Medulla oblongata (tissue), 1 donor: Measurements from ENCODE around the gene PGGHG.
"Not testable (repeated sequence)": the region's sequence is repeated elsewhere in the genome, so short reads cannot be mapped to it uniquely, and the experiment has no call there.

ENCODE experiments used
- DNase-seq: peaks from one replicate; pipeline ENCODE4 v3.0.0-alpha.2; 2015; ENCODE audit errors: extremely low spot score

Gene PGGHG

DNA sequence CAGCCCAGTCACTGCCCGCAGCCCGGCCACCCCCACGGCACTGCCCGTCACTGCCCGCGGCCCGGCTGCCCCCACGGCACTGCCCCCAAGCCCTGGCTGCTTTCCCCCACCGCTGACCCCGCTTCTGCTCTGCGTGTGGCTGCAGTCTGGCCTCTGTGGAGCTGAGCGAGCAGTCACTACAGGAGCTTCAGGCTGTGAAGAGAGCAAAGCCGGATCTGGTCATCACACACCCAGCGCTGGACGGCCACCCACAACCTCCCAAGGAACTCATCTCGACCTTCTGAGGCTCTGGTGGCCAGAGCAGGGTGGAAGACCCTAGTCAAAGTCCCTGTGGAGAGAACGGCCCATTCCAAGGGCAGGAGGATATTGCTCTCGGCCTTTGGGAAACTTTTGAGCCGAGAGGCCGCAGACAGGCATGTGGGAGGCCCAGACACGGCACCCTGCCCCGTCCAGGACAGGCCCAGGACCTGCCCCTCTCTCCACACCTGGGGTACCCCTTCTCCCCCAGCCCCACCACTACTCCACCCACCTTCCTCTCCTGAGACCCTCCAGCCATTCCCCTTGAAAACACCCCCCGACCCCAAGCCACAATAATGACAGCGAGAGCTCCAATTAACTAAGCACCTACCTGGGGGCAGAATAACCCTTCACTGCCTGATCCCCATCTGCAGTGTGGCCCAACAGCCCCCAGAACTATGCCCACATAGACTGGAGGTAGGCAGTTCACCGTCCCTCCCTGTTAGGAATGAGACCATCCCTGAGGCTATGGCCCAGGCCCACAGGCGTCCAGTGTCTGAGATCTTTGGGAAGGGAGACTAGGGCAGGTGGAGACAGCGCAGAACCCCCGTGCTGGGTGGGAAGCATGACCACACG, 3.7 kb upstream of the PGGHG start:
- no peak for DNase-seq

DNA sequence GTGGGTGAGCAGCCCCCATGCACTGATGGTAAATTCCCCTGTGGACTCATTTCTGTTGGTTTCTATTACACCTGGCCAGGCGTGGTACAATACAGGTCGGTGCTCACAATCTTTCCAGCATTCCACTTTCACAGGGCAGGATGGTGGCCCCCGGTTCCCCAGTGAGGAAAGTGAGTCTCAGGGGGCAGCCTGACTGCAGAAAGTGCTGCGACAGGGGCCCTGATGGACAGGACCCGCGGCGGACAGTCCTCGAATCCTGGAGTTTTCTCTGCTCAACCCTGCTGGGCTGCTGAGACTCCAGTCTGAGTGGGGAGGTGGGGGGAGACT, 3.1 kb upstream of the PGGHG start:
- no peak for DNase-seq

DNA sequence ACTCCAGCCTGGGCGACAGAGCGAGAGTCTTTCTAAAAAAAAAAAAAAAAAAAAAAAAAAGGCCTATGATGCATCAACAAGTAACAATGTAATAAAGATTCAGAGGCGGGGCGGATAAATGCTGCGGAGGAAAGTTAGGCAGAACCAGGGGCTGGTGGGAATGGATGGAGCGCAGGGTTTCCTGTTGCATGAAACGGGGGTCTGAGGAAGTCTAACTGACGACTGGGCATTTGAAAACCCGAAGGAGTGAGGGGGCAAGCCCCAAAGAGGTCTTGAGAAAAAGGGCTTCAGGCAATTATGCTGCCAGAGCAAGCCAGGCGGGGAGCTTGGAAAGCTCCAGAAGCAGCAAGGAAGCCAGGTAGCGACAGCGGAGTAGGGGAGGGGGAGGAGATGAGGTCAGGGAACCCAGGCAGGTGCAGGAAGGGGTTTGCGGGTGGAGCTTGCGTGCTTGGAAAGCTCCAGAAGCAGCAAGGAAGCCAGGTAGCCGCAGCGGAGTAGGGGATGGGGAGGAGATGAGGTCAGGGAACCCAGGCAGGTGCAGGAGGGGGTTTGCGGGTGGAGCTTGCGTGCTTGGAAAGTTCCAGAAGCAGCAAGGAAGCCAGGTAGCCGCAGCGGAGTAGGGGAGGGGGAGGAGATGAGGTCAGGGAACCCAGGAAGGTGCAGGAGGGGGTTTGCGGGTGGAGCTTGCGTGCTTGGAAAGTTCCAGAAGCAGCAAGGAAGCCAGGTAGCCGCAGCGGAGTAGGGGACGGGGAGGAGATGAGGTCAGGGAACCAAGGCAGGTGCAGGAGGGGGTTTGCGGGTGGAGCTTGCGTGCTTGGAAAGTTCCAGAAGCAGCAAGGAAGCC, 1.7 kb upstream of the PGGHG start:
- not testable (repeated sequence) for DNase-seq

DNA sequence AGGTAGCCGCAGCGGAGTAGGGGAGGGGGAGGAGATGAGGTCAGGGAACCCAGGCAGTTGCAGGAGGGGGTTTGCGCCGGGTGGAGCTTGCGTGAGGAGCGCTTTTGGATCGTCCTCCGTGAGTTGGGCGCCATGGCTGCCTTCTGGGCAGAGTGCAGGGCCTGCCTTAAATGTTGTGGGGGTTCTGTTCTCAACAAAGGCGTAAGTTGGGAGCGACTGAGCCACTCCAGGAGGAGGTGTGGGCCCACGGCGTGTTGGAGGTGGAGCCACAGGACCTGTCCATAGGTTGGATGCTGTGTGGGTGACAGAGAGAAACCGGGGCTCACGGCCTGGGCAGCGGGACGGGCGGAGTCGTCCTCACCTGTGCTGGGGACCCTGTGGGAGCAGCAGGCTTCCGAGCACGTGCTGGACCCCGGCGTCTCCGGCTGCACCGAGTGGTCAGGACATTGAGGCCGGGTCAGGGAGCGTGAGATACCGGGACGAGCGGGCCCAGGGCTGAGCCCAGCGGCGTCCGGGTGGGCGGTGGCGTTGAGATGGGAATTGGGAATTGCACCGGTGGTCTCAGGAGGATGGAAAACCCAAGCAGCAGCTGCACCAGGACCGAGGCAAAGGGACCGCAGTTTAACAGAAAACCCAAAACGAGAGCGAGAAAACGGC, 977 bp upstream of the PGGHG start:
- no peak for DNase-seq

DNA sequence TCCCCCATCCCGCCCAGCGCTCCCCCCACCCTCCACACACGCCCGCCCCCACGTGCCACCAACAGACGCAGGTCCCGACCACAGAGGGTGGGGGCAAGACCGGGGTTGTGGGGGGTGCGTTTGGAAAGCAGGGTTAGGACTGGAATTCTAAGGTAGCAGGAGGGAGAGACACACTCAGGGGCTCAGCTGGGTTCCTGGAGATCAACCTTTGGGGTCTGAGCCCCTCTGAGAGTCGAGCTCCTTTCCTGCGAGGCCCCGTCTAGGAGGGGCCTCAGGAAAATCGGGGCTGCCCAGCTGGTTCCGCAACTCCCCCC, 429 bp downstream of the PGGHG start:
- no peak for DNase-seq

DNA sequence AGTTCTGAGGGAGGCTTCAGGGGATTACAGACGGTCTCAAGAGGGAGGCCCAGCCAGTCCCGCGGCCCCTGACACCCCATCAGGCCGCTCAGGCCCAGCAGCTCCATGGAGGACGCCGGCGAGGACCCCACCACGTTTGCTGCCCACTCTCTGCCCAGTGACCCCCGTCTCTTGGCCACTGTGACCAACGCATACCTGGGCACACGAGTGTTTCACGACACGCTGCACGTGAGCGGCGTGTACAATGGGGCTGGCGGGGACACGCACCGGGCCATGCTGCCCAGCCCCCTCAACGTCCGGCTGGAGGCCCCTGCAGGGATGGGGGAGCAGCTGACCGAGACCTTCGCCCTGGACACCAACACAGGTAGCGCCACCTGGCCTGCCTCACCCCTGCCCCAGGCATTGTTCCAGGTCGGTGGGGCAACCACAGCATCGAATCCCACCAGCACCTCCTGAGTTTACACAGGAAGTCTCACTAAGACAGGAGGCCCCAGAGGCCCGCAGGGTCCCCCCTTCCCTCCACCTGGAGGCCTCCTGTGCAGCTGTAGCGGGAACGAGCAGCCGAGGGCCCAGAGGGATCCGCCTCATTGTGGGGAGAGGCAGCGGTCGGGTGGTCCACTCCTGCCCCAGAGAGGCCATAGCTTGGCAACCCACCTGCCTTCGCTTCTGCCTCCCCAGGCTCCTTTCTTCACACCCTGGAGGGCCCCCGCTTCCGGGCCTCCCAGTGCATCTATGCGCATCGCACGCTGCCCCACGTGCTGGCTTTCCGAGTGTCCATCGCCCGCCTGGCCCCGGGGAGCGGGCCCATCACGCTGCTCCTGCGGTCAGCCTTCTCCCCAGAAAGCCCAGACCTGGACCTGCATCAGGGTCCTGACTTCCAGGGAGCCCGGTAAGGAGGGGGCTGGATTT, 1.0 kb downstream of the PGGHG start:
- DNase-seq = no peak

DNA sequence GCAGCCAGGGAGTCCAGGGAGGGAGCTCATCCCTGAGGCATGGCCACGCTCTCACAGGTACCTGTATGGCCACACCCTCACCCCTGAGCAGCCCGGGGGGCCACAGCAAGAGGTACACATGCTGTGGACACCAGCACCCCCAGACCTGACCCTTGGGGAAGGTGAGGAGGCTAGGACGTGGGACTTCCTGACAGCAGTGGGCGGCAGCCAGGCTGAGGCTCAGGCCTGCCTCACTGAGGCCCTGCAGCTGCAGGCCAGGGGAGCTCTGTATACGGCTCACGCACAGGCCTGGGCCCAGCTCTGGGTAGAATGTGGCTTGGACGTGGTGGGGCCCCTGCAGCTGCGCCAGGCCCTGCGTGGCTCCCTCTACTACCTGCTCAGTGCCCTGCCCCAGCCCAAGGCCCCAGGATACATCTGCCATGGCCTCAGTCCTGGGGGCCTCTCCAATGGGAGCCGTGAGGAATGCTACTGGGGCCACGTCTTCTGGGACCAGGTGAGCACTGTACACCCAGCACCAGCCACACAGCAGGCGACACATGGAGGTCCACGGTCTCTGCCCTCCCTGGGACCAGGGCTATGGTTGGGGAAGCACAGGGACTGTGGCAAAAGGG, 1.8 kb downstream of the PGGHG start:
- no peak for DNase-seq

DNA sequence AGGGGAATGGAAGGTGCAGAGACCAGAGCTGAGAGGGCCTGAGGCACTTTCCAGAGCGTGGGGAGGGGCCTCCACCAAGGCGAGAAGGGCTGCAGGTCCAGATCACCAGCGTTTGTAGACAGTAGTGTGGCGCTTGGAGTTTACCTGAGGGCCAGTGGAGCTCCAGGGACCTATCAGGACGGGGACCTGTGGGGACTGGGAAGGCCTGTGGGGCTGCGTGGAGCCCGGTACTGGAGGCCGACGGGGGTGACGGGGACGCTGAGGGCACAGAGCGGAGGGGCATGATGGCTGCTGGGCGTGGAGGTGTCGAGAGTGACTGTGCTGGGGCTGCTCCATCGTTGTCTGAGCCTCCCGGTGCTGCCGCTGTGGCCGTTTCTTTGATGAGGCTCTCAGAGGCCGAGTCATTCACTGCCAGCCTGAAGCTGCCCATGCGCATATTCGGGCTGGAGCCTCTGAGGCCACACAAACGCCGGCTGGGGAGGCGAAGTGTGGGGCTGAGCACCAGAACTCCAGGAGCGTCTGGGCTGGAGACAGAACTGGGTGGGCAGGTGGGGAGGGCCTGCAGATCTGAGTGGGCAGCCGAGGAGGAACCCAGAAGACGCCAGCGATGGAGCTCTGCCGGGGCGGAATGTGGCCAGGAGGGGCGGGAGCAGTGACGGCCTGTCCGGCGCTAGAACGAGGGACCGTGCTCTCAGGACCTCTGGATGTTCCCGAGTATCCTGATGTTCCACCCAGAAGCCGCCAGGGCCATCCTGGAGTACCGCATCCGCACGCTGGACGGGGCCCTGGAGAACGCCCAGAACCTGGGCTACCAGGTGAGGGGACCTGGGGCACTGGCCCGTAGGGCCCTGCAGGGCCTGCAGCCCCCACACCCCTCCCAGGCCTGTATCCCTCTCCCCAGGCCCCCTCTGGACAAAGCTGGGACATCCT, 2.6 kb downstream of the PGGHG start:
- no peak for DNase-seq

DNA sequence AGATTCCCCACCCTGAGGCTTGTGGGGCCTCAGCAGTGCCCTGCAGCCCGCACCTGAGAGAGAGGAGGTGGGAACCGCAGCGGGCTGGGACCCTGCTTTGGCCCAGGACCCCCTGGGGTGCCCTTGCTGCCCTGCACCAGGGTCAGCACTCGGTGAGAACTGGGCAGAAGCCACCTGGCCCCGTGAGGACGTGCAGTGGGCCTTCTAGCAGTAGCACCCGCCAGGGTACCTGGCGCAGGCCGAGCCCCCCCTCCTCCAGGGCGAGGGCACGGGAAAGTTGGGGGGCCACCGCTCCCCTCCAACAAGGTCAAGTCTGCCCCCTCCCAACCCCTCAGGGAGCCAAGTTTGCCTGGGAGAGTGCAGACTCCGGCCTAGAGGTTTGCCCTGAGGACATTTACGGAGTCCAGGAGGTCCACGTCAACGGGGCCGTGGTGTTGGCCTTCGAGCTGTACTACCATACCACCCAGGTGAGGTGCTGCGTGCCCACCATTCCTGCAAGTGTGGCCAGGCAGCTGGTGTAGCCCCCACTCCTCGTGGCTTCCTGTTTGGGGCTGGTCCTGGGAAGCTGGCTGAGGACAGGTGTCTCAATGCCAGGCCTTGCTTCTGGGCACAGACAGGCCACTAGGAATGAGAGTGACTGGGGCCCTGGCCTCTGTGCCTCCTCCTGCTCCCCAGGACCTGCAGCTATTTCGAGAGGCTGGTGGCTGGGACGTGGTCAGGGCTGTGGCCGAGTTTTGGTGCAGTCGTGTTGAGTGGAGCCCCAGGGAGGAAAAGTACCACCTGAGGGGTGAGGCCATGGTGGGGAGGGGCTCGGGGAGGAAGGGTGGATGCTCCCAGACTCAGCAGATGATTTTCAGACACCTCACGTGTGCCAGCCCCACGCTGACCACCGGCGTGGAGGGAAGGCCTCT, 3.5 kb downstream of the PGGHG start:
- no peak for DNase-seq

DNA sequence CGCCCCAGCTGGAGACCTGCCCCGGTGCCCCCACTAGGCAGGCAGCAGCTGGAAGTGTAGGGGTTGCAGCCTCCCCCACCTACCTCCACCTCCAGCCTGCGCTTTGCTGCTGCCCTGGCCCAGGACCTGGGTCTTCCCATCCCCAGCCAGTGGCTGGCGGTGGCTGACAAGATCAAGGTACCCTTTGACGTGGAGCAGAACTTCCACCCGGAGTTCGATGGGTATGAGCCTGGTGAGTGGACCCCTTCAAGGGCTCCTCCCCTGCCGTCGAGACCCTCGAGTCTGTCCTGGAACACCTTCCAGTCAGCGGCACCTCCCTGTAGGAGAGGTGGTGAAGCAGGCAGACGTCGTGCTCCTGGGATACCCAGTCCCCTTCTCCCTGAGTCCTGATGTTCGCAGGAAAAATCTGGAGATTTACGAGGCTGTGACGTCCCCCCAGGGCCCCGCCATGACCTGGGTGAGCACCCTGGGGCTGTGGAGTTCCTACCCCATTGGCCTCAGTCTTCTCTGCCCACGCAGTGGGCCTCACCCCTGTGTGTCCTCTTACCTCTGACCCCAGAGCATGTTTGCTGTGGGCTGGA, 4.4 kb downstream of the PGGHG start:
- no peak for DNase-seq

DNA sequence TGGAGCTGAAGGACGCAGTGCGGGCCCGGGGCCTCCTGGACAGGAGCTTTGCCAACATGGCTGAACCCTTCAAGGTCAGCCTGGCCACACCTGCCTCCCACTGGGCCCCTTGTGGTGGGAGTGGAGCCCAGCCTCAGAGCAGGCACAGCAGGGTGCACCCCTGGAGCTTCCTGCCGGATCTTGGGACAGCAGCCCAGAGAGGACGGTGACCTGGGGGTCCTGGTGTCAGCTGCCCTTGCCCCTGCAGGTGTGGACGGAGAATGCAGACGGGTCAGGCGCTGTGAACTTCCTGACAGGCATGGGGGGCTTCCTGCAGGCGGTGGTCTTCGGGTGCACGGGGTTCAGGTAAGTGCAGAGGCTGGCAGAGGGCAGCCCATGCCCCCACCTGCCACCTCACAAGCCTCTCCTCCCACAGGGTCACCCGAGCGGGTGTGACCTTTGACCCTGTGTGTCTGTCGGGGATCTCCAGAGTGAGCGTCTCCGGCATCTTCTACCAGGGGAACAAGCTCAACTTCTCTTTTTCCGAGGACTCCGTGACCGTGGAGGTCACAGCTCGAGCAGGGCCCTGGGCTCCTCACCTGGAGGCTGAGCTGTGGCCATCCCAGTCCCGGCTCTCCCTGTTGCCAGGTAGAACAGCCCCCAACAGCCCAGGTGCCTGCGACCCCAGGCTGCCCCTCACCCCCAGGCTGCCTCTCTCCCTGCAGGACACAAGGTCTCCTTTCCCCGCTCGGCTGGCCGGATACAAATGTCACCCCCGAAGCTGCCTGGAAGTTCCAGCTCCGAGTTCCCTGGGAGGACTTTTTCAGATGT, 5.1 kb downstream of the PGGHG start:
- DNase-seq = no peak

DNA sequence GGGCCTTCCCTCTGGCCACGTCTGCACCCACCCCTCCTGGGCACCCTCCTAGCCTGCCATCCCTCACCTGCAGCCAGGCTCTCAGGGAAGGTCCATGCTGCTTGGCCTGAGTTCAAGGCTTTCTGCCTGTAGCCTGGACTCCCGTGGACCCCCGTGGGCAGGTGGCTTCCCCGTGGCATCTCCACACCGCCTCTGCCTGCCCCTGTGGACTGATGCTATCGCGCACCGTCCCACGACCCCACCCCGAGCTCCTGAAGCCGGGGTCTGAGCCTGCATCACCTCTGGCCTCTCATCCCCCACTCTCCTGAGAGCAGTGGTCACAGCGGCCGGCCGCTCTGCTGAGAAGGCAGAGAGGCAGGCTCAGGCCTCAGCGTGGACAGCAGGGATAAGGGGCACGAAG, 5.9 kb downstream of the PGGHG start:
- DNase-seq = no peak

DNA sequence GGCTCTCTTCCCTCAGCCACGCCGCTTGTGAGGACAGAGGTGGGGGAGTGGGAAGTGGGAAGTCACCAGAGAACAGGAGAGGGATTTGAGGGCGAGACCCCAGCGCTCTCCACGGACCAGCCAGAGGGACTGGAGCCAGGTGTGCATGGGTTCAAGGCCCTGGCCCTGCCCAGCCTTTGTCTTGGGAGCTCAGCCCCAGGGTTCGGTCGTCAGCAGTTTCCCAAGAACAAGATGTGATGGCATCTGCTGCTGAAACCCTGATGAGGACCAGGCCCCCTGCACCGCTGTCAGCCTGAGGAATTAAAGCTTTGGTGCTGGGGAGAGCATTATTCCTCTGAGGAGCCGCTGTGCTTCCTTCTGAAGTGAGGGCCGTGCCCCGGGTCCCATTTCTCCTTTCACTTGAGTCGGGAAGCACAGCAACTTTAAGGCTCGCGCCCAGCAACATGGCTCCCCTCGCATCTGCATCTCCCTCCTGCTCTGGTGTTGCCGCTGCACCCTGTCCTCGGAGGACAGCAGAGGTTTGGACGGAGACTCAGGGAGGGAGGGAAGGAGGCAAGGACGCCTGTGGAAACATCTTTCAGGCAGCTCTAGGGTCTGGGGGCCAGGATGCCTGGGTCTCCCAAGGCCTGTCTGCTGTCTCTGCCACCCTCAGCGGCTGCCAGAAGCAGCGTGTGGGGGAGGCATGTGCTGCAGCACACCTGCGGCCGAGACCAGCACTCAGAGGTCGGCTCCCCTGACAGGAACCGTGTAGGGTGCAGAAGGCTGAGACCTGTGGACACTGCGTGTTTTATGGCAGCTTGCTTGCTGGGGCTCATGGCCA, 6.6 kb downstream of the PGGHG start:
- no peak for DNase-seq

DNA sequence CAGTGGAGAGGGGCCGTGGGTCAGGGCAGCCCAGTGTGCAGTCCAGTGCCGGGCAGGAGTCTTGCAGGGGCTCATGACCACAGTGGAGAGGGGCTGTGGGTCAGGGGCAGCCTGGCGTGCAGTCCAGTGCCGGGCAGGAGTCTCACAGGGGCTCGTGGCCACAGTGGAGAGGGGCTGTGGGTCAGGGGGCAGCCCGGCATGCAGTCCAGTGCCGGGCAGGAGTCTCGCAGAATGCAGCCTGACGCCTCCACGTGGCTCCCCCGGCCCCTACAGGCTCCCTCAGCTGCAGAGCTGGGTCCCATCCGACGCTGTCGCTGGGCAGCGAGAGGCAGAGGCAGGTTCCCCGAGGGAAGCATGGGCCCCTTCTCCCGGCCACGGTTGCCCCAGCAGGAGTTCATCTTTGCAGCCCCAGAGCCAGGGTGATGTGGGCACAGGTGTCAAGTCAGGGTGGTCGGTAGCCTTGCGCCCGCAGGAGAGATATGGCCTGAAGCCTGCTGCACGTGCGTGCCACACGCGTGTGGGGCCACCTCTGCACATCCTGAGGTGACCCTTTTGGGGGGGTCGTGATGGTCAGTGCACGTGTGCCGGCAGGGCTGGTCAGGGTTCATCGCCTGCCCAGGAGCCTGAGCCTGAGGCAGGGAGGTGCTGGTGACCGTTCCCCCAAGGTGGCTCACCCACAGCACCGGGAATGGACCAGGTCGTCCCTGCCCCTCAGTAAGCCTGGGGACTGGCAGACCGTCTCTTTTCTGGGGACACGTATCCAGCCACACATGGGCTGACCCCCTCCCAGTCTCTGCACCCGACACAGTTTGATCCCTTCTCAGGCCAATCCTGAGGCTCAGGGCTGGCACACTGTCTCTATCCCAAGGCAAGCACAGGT, 7.5 kb downstream of the PGGHG start:
- no peak for DNase-seq

DNA sequence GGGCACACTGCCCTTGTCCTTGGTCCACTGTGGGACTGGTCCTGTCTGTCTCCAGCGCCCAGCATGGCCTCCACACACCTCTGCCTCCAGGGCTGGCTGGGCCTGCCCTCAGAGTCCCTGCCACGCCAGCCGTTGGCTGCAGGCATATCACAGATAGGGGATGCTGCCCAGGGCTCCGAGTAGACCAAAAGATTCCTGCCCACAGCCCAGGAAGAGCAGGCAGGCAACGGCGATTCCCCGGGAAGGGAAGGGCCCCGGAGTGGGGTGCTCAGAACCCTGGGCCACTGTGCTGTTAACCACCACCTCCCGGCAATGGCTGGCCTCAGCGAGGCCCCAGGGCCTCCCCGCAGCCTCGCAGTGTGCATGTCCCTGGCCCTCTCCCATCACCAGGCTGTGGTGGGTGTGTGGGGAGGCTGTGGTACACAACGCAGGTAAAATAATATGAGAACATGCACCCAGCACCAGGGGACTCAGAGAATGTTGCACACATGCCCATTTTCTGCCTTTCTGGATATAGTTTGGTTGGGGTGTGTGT, 8.2 kb downstream of the PGGHG start:
- no peak for DNase-seq
